ENCODE measurements around the gene CTNS. TPM values are rescaled to one million over a fixed set of nuclear protein-coding genes. Genes with fewer than 3 reads are reported as not detected.

Gene CTNS
- polyA plus RNA-seq, 1 donor (not counting 4 experiments of a cell fraction or from before 2014, with no cell fraction given): 7.4 TPM

DNA sequence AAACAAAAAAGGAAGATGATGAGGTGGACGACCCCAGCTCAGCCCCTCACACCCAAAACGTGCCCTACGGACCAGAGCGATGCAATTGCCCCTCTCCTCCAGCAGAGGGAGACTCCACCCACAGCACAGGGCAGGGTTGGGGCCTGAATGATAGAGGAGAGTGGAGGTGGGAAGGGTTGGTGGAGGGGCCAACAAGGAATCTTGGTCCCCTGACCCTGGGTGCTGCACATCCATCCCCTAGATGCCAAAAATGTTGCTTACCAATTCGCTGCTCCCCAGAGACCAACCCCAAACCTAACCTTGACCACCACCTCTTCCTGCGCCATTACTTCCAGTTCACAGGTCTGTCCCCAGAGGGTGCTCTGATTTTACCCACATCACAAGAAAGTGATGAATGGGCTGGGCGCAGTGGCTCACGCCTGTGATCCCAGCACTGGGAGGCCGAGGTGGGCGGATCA lies 46.5 kb downstream of the CTNS start:
- Histone ChIP-seq H3K36me3 (ENCODE audit: control insufficient read depth in 2 of 2, extremely low read depth in 1 of 2, insufficient read depth in 2 of 2, low read length in 2 of 2) (no peaks in the 10 kb centered on the region), H3K27ac (ENCODE audit: control insufficient read depth, insufficient read depth, low read length) (no peak overlapping the region), H3K9me3 (ENCODE audit: control insufficient read depth, low read depth, low read length) (no peaks in the 10 kb centered on the region), H3K79me2 (ENCODE audit: control insufficient read depth, insufficient read depth, low read length) (no peaks in the 10 kb centered on the region), H3K27me3 (ENCODE audit: control insufficient read depth, extremely low read depth, insufficient read depth, low read length) (peaks cover 15% of the 10 kb centered on the region), H3K4me2 (ENCODE audit: control insufficient read depth, extremely low read depth, insufficient read depth, low read depth, low read length) (no peak overlapping the region), H3K4me3 (ENCODE audit: control insufficient read depth in 2 of 3, extremely low read depth in 1 of 3, insufficient read depth in 2 of 3, low read depth in 1 of 3, low read length in 3 of 3) (no peak overlapping the region), H3K9me1 (ENCODE audit: control insufficient read depth, extremely low read depth, insufficient read depth, low read length) (no peaks in the 10 kb centered on the region), H2AFZ (ENCODE audit: control insufficient read depth, low read length) (no peak overlapping the region), H4K20me1 (ENCODE audit: control insufficient read depth, extremely low read depth, insufficient read depth, low read length) (no peaks in the 10 kb centered on the region), H3K4me1 (ENCODE audit: control insufficient read depth, extremely low read depth, insufficient read depth, low read length) (no peaks in the 10 kb centered on the region), H3K9ac (ENCODE audit: control insufficient read depth, extremely low read depth, insufficient read depth, low read length) (no peak overlapping the region)
- dilution Hi-C loops (cut with MboI; ENCODE audit: extremely low pct_ligation_motif_present, low sequenced_read_pairs): no loop called here
- FAIRE-seq (peak; percentile 71), DNase-seq (ENCODE audit: low read depth, low spot score) (no peak)
- TF ChIP-seq EZH2 (IDR thresholded peaks at IDR 0.05; ENCODE audit: low read length) (no peak), CTCF (optimal IDR thresholded peaks at IDR 0.05 in 1 of 3, IDR thresholded peaks at IDR 0.05 in 1 of 3, conservative IDR thresholded peaks at IDR 0.05 in 1 of 3; ENCODE audit: extremely low read depth in 1 of 3, insufficient read depth in 2 of 3, low read length in 3 of 3) (peak; percentile 95 to 98 (median 96))

DNA sequence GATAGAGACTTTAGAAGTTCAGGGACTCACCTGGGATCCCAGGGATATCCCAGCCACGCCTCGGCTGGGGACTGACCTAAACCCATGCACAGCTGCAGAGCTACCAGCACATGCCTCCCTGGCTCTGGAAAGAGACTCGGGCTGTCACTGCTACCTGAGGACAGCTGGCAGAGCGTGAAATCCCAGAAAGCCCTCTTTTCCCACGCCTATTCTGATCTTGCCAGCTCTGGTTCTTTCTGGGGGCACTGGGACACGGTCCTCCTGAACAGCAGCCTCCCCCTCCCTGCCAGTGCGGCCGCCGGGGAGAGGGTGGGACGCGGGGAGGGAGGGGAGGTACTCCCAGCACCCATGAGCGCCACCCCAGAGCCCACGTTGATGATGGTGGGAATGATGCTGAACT lies 48.6 kb downstream of the CTNS start:
- H3K4me1 ChIP-seq (ENCODE audit: control insufficient read depth, extremely low read depth, insufficient read depth, low read length): no peaks in the 10 kb centered on the region
- H4K20me1 ChIP-seq (ENCODE audit: control insufficient read depth, extremely low read depth, insufficient read depth, low read length): no peaks in the 10 kb centered on the region
- FAIRE-seq (no peak), DNase-seq (ENCODE audit: low read depth, low spot score) (no peak)
- no peak overlapping the region for H3K9ac ChIP-seq (ENCODE audit: control insufficient read depth, extremely low read depth, insufficient read depth, low read length)
- no peak overlapping the region for H3K4me3 ChIP-seq (ENCODE audit: control insufficient read depth in 2 of 3, extremely low read depth in 1 of 3, insufficient read depth in 2 of 3, low read depth in 1 of 3, low read length in 3 of 3)
- no peaks in the 10 kb centered on the region for H3K79me2 ChIP-seq (ENCODE audit: control insufficient read depth, insufficient read depth, low read length)
- peak overlapping the region; percentile 22 for H3K4me2 ChIP-seq (ENCODE audit: control insufficient read depth, extremely low read depth, insufficient read depth, low read depth, low read length)
- TF ChIP-seq CTCF (optimal IDR thresholded peaks at IDR 0.05 in 1 of 3, IDR thresholded peaks at IDR 0.05 in 1 of 3, conservative IDR thresholded peaks at IDR 0.05 in 1 of 3; ENCODE audit: extremely low read depth in 1 of 3, insufficient read depth in 2 of 3, low read length in 3 of 3) (no peak), EZH2 (IDR thresholded peaks at IDR 0.05; ENCODE audit: low read length) (no peak)
- H3K9me3 ChIP-seq (ENCODE audit: control insufficient read depth, low read depth, low read length): no peaks in the 10 kb centered on the region
- H3K27ac ChIP-seq (ENCODE audit: control insufficient read depth, insufficient read depth, low read length): no peak overlapping the region
- H3K9me1 ChIP-seq (ENCODE audit: control insufficient read depth, extremely low read depth, insufficient read depth, low read length): no peaks in the 10 kb centered on the region
- dilution Hi-C loops (cut with MboI; ENCODE audit: extremely low pct_ligation_motif_present, low sequenced_read_pairs): no loop called here
- H3K27me3 ChIP-seq (ENCODE audit: control insufficient read depth, extremely low read depth, insufficient read depth, low read length): peaks cover 15% of the 10 kb centered on the region
- H2AFZ ChIP-seq (ENCODE audit: control insufficient read depth, low read length): no peak overlapping the region
- H3K36me3 ChIP-seq (ENCODE audit: control insufficient read depth in 2 of 2, extremely low read depth in 1 of 2, insufficient read depth in 2 of 2, low read length in 2 of 2): no peaks in the 10 kb centered on the region

All from keratinocyte (primary cell).